ENCODE results near the gene TMEM92.
"Not testable (repeated sequence)": the region's sequence is repeated elsewhere in the genome, so short reads cannot be mapped to it uniquely, and the experiment has no call there.

TMEM92 gene

GRCh38 chr17:50298018-50298417, 23.8 kb downstream of the TMEM92 start:
- Histone ChIP-seq H3K27me3 (ENCODE audit: insufficient read depth, poor library complexity, severe bottlenecking) (no peaks in the 10 kb centered on the region), H3K9me3 (ENCODE audit: severe bottlenecking) (no peaks in the 10 kb centered on the region), H3K27ac (ENCODE audit: poor library complexity, severe bottlenecking) (no peak overlapping the region), H3K36me3 (ENCODE audit: low read depth) (no peaks in the 10 kb centered on the region), H3K4me1 (ENCODE audit: insufficient read depth, poor library complexity, severe bottlenecking) (no peaks in the 10 kb centered on the region), H3K4me3 (ENCODE audit: severe bottlenecking) (no peak overlapping the region)
- TF ChIP-seq, protein P1, sequence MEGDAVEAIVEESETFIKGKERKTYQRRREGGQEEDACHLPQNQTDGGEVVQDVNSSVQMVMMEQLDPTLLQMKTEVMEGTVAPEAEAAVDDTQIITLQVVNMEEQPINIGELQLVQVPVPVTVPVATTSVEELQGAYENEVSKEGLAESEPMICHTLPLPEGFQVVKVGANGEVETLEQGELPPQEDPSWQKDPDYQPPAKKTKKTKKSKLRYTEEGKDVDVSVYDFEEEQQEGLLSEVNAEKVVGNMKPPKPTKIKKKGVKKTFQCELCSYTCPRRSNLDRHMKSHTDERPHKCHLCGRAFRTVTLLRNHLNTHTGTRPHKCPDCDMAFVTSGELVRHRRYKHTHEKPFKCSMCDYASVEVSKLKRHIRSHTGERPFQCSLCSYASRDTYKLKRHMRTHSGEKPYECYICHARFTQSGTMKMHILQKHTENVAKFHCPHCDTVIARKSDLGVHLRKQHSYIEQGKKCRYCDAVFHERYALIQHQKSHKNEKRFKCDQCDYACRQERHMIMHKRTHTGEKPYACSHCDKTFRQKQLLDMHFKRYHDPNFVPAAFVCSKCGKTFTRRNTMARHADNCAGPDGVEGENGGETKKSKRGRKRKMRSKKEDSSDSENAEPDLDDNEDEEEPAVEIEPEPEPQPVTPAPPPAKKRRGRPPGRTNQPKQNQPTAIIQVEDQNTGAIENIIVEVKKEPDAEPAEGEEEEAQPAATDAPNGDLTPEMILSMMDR (IDR thresholded peaks at IDR 0.05; ENCODE audit: poor library complexity, severe bottlenecking): no peak
- DNase-seq (ENCODE audit: low spot score) (no peak), ATAC-seq (ENCODE audit: low read depth) (no peak)

DNA sequence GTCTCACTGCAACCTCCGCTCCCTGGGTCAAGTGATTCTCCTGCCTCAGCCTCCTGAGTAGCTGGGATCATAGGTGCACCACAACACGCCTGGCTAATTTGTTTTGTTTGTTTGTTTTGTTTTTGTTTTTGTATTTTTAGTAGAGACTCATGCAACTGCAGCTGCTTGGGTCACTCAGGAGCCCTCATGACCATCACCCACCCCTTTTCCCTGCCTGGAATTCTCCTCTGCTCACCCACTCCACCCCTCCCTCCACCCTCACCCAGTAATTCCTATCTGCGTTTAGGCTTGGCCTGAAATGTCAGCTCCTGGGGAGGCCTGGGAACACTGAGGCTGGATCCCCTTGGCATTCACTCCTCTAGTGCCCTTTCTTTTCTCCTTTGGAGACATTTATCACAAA, 25.5 kb downstream of the TMEM92 start:
- Histone ChIP-seq H3K4me1 (ENCODE audit: insufficient read depth, poor library complexity, severe bottlenecking) (no peaks in the 10 kb centered on the region), H3K4me3 (ENCODE audit: severe bottlenecking) (no peak overlapping the region), H3K27me3 (ENCODE audit: insufficient read depth, poor library complexity, severe bottlenecking) (no peaks in the 10 kb centered on the region), H3K9me3 (ENCODE audit: severe bottlenecking) (no peaks in the 10 kb centered on the region), H3K36me3 (ENCODE audit: low read depth) (no peaks in the 10 kb centered on the region), H3K27ac (ENCODE audit: poor library complexity, severe bottlenecking) (no peak overlapping the region)
- TF ChIP-seq, protein P1 (IDR thresholded peaks at IDR 0.05; ENCODE audit: poor library complexity, severe bottlenecking): no peak
- DNase-seq (ENCODE audit: low spot score) (no peak), ATAC-seq (ENCODE audit: low read depth) (no peak)

GRCh38 chr17:50300824-50301223, 26.6 kb downstream of the TMEM92 start:
- not testable (repeated sequence) for H3K4me3 ChIP-seq (ENCODE audit: severe bottlenecking); H3K27ac ChIP-seq (ENCODE audit: poor library complexity, severe bottlenecking); ATAC-seq (ENCODE audit: low read depth); H3K9me3 ChIP-seq (ENCODE audit: severe bottlenecking); DNase-seq (ENCODE audit: low spot score); H3K36me3 ChIP-seq (ENCODE audit: low read depth); H3K4me1 ChIP-seq (ENCODE audit: insufficient read depth, poor library complexity, severe bottlenecking); H3K27me3 ChIP-seq (ENCODE audit: insufficient read depth, poor library complexity, severe bottlenecking)

DNA sequence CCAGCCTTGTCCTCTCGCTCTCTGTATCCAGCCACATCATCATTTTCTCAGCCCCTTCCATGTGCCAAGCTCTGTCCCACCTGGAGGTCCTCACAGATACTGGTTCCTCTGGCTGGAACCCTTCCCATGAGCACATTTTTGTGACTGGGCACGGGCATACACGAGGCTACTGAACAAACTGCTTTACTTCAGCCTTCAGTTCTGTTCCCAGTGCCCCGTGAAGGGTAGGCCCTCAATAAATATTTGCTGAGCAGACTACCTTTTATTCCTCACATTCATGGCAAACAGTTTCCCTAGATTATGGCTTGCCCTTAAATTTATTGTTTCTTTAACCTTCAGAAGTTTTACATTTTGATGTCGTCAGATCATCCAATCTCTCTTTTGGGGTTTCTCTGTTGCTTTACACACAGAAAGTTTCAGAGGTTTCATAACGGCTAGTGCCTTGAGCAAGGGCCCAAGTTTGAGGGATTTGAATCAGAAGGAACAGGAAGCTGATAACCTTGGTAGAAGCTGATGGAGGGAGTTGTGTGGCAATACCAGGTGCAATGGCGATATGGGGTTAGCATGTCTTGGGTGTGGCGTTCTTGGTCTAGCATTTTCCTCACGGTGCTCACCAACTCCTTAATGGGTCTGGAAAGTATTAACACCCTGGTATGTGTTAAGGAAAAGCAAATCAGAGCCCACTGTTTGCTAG, 27.8 kb downstream of the TMEM92 start:
- DNase-seq (ENCODE audit: low spot score) (no peak), ATAC-seq (ENCODE audit: low read depth) (no peak)
- TF ChIP-seq, protein P1 (IDR thresholded peaks at IDR 0.05; ENCODE audit: poor library complexity, severe bottlenecking): no peak
- Histone ChIP-seq H3K27ac (ENCODE audit: poor library complexity, severe bottlenecking) (no peak overlapping the region), H3K4me3 (ENCODE audit: severe bottlenecking) (no peak overlapping the region), H3K36me3 (ENCODE audit: low read depth) (no peaks in the 10 kb centered on the region), H3K4me1 (ENCODE audit: insufficient read depth, poor library complexity, severe bottlenecking) (no peaks in the 10 kb centered on the region), H3K9me3 (ENCODE audit: severe bottlenecking) (no peaks in the 10 kb centered on the region), H3K27me3 (ENCODE audit: insufficient read depth, poor library complexity, severe bottlenecking) (no peaks in the 10 kb centered on the region)

- Histone ChIP-seq H3K27me3 (ENCODE audit: insufficient read depth, poor library complexity, severe bottlenecking) (no peaks in the 10 kb centered on the region), H3K9me3 (ENCODE audit: severe bottlenecking) (no peaks in the 10 kb centered on the region), H3K4me1 (ENCODE audit: insufficient read depth, poor library complexity, severe bottlenecking) (no peaks in the 10 kb centered on the region), H3K36me3 (ENCODE audit: low read depth) (no peaks in the 10 kb centered on the region), H3K4me3 (ENCODE audit: severe bottlenecking) (no peak overlapping the region), H3K27ac (ENCODE audit: poor library complexity, severe bottlenecking) (no peak overlapping the region)
- DNase-seq (ENCODE audit: low spot score) (no peak), ATAC-seq (ENCODE audit: low read depth) (no peak)
- TF ChIP-seq, protein P1 (IDR thresholded peaks at IDR 0.05; ENCODE audit: poor library complexity, severe bottlenecking): no peak
Observed at GRCh38 chr17:50303051-50303450, 28.8 kb downstream of the TMEM92 start.

All from RWPE2 (cell line).